Mammary epithelial cell (primary cell): ENCODE results near the gene C3orf62.

Experiments used
- EZH2 ChIP-seq: IDR thresholded peaks from 2 replicates; pipeline ENCODE4 v1.6.1; 2012; ENCODE audit warnings: low read length, inconsistent platforms, borderline replicate concordance
- TF ChIP-seq, protein P1 (sequence below), 2 donors: IDR thresholded peaks in 1 of 2; conservative IDR thresholded peaks in 1 of 2; 2 replicates each; pipeline ENCODE4 v1.5.1; 2011 to 2012; ENCODE audit warnings: inconsistent platforms in 2 of 2, low read length in 2 of 2, mild to moderate bottlenecking in 2 of 2, control low read depth in 1 of 2, low read depth in 1 of 2; ENCODE audit not compliant: insufficient read depth in 1 of 2; ENCODE audit errors: extremely low read depth in 1 of 2

DNA sequence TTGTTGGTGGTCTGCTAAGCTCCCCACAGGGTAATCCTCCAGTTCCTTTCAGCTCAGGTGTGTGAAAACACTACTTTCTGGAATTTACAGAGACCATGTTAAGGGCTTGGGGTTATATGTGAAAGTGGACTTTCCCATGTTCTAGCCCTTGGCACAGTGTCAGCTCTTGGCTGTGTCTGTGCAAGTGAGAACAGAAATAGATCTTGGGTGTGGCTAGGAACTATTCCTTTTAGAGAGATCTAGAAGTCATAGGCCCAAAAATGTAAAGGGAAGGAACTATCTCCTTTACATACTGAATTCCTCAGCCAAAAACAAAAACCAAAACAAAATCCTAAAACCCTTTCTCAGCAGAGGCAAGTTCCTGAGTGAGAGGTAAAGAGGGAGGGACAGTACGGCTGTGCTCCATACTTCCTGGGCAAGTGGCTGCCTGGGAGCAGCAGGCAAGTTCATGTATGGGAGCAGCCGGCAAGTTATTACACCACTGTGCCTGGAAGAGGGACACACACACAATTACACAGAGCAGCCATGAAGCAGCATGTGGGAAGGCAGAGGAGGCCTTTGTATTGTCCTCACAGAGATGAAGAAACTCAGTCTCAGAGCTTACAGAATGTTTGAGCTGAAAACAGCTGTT is 19.9 kb upstream of the C3orf62 start:
- TF ChIP-seq, protein P1, sequence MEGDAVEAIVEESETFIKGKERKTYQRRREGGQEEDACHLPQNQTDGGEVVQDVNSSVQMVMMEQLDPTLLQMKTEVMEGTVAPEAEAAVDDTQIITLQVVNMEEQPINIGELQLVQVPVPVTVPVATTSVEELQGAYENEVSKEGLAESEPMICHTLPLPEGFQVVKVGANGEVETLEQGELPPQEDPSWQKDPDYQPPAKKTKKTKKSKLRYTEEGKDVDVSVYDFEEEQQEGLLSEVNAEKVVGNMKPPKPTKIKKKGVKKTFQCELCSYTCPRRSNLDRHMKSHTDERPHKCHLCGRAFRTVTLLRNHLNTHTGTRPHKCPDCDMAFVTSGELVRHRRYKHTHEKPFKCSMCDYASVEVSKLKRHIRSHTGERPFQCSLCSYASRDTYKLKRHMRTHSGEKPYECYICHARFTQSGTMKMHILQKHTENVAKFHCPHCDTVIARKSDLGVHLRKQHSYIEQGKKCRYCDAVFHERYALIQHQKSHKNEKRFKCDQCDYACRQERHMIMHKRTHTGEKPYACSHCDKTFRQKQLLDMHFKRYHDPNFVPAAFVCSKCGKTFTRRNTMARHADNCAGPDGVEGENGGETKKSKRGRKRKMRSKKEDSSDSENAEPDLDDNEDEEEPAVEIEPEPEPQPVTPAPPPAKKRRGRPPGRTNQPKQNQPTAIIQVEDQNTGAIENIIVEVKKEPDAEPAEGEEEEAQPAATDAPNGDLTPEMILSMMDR (conservative IDR thresholded peaks at IDR 0.05 in 1 of 2, IDR thresholded peaks at IDR 0.05 in 1 of 2; ENCODE audit: extremely low read depth in 1 of 2, insufficient read depth in 1 of 2, low read depth in 1 of 2, low read length in 2 of 2) = no peak
- TF ChIP-seq EZH2 = no peak
